ENCODE measurements around the gene CDH22.

The CDH22 gene

DNA sequence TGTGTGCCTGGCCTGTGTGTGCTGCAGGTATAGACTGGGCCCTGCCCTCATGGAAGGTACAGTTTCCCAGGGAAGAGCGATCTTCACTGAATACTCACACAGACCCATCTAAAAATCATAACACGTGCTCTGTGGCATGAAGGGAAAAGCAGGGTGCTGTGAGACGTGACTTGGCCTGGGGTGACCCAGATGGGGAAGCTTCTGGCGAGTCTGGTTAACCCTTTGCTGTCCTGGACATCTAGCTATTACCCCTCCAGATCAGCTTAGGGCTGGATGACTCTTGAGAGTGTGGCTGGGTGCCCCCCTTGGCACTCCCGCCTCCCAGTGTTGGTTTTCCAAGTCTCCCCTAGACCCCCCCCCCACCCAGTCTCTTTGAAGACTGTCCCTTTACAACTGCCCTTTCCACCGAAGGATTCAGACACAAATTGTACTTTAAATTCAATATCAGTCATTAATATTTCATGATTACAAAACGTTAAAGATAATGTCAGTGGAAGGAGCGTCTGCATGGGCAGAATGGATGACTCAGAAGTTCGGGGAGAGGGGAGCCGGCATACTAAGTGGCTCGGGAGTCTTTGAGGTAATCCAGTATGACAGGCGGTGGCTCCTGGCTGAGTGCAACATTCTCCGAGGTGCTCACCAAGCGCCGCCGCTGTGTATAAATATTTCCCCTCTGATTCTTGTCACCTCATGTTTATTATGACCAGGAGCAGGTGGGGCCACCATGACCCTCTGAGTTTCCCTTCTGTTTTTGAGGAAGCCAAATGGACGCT lies 112.8 kb downstream of the CDH22 start:
- H3K4me3 ChIP-seq (ENCODE audit: low read length), result no peak overlapping the region
- TF ChIP-seq, protein P1, sequence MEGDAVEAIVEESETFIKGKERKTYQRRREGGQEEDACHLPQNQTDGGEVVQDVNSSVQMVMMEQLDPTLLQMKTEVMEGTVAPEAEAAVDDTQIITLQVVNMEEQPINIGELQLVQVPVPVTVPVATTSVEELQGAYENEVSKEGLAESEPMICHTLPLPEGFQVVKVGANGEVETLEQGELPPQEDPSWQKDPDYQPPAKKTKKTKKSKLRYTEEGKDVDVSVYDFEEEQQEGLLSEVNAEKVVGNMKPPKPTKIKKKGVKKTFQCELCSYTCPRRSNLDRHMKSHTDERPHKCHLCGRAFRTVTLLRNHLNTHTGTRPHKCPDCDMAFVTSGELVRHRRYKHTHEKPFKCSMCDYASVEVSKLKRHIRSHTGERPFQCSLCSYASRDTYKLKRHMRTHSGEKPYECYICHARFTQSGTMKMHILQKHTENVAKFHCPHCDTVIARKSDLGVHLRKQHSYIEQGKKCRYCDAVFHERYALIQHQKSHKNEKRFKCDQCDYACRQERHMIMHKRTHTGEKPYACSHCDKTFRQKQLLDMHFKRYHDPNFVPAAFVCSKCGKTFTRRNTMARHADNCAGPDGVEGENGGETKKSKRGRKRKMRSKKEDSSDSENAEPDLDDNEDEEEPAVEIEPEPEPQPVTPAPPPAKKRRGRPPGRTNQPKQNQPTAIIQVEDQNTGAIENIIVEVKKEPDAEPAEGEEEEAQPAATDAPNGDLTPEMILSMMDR (conservative IDR thresholded peaks at IDR 0.05; ENCODE audit: low read depth, low read length), result no peak
- no peak for DNase-seq (ENCODE audit: low read depth)

DNA sequence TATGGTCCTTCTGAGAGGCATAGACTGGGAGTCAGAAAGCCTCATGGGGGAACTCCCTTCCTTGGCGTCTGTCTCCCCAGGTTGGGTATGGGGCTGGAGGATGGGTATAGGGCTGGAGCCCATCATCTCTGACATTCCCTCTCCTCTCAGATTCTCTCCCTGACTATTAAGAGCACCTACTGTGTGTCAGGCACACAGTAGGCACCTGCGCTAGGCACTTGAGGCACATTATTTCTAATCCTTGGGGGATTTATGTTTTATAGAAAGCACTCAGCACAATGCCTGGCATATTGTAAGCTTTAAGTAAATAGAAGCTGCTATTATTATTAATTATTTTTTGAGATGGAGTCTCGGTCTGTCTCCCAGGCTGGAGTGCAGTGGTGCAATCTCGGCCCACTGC lies 113.9 kb downstream of the CDH22 start:
- H3K4me3 ChIP-seq (ENCODE audit: low read length), result no peak overlapping the region
- no peak for DNase-seq (ENCODE audit: low read depth)
- TF ChIP-seq, protein P1 (conservative IDR thresholded peaks at IDR 0.05; ENCODE audit: low read depth, low read length), result no peak

DNA sequence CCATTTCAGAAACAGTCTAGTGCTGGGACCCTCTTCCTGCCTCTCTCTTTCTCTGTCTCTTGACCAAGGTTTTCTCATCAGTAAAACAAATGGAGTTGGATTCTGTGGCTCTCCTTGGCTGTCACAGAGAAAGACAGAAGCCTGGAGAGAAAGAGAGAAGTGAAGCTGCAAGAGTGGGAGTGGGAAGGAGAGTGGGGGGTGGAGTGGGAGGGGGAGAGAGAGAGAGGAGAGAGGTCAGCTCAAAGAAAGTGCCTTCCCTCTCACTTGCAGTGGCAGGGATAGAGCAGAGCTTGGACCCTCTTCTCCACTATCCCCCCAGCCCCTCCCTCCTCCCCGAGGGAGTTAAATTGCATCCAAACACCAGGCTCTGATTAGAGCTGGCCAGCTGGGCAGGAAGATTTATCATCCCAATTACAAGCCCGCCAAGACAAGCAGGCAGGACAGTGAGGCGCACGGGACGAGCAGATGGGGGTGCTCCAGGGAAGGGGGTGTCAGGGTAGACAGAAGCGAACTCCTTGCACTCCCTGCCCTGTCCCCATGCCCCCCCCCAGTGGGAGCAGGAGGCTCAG lies 115.8 kb downstream of the CDH22 start:
- DNase-seq (ENCODE audit: low read depth), result no peak
- TF ChIP-seq, protein P1 (conservative IDR thresholded peaks at IDR 0.05; ENCODE audit: low read depth, low read length), result no peak
- no peak overlapping the region for H3K4me3 ChIP-seq (ENCODE audit: low read length)

DNA sequence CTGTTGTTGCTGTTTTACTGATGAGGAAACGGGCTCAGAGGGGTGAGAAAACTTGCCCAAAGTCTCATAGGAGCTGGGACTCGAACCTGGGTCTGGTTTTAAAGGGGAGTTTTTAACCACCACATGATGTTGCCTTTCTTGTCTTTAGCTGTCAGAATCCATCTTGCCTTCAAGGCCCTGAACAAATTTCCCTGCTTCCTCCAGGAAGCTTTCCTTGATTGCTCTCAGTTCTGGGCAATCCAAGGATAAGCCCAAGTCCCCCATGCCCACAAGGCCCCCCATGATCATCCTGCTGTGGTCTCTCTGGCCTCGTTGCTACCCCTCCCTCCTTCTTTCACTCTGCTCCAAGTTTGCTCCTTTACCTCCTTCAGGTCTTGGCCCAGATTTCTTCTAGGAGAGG lies 116.7 kb downstream of the CDH22 start:
- H3K4me3 ChIP-seq (ENCODE audit: low read length), result no peak overlapping the region
- TF ChIP-seq, protein P1 (conservative IDR thresholded peaks at IDR 0.05; ENCODE audit: low read depth, low read length), result no peak
- DNase-seq (ENCODE audit: low read depth), result no peak

DNA sequence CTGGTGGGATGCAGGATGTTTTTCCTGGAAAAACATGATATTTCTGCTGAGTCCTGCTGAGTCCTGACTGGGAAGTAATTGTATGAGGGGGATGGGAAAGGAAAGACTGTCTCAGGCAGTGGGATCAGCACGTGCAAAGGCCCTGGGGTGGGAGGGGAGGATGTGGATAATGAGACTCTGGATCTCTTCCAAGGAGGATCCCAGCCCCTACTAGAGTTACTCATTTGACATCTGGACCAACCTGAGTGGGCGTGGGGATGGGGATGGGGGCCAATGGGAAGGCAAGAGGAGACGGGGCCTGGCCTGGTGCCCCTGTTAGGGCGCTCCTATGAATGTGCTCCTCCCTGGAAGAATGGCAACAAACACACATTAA lies 117.1 kb downstream of the CDH22 start:
- no peak for DNase-seq (ENCODE audit: low read depth)
- TF ChIP-seq, protein P1 (conservative IDR thresholded peaks at IDR 0.05; ENCODE audit: low read depth, low read length), result no peak
- no peak overlapping the region for H3K4me3 ChIP-seq (ENCODE audit: low read length)

DNA sequence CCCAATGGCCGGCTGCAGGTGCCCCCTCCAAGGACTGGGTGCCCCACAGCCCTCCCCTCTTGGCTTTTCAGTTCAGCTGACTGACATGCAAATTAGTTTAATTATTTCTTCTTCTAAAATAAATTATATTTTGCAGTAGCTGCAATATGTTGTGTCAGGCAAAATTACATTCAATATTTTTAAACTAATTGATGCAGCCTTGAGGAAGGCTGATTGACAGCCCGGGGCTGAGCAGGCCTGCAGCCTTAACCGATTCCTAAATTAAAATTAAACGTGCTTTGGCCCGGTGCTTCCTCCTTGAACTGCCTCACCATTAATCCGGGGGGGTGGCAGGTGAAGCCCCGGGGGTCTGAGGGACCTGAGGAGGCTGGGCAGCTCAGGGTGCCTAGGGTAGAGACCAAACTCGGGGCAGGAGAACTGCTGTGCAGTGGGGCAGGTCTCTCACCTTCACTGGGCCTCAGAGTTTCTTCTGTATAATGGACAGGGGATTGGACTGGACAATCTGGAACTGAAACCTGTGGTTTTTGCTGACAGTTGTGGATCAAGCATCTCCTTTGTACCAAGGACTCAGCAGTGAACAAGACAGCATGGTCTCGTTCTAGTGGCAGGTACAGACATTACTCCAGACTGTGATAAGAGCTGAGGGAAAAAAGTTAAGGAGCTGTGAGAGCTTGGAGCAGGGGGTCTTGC lies 117.7 kb downstream of the CDH22 start:
- H3K4me3 ChIP-seq (ENCODE audit: low read length), result no peak overlapping the region
- DNase-seq (ENCODE audit: low read depth), result no peak
- TF ChIP-seq, protein P1 (conservative IDR thresholded peaks at IDR 0.05; ENCODE audit: low read depth, low read length), result no peak
